Liver (tissue), 9 donors: ENCODE results near the gene PUS3. TPM values are rescaled to one million over a fixed set of nuclear protein-coding genes. Genes with fewer than 3 reads are reported as not detected.
"Not testable (repeated sequence)": the region's sequence is repeated elsewhere in the genome, so short reads cannot be mapped to it uniquely, and the experiment has no call there.

Experiments used
- DNase-seq: peaks from one replicate; pipeline ENCODE4 v3.0.0-alpha.2; 2017; ENCODE audit warnings: low spot score
- H3K27ac ChIP-seq, 2 donors: one replicate each; pipeline ENCODE4 v1.7.0; 2013; ENCODE audit warnings: inconsistent platforms in 2 of 2, low read length in 2 of 2, control low read depth in 1 of 2, low read depth in 1 of 2, mild to moderate bottlenecking in 1 of 2
- H3K27me3 ChIP-seq, 4 donors: one replicate each; pipeline versions ENCODE4 v1.6.1 to v1.7.0; 2013; ENCODE audit warnings: low read length in 3 of 4, inconsistent platforms in 1 of 4, mild to moderate bottlenecking in 1 of 4, moderate library complexity in 1 of 4; ENCODE audit not compliant: control insufficient read depth in 4 of 4, insufficient read depth in 4 of 4
- H3K36me3 ChIP-seq, 4 donors: one replicate each; pipeline versions ENCODE4 v1.6.1 to v1.7.0; 2013; ENCODE audit warnings: low read length in 3 of 4, mild to moderate bottlenecking in 3 of 4, low read depth in 1 of 4, moderate library complexity in 1 of 4; ENCODE audit not compliant: control insufficient read depth in 4 of 4, insufficient read depth in 3 of 4
- H3K4me1 ChIP-seq, 4 donors: one replicate each; pipeline versions ENCODE4 v1.6.1 to v1.7.0; 2013; ENCODE audit warnings: low read length in 3 of 4, mild to moderate bottlenecking in 3 of 4, moderate library complexity in 1 of 4; ENCODE audit not compliant: control insufficient read depth in 4 of 4, insufficient read depth in 4 of 4
- H3K4me3 ChIP-seq, 3 donors: one replicate each; pipeline versions ENCODE4 v1.6.1 to v1.7.0; 2013; ENCODE audit warnings: low read length in 3 of 3, control low read depth in 1 of 3, low read depth in 1 of 3, mild to moderate bottlenecking in 1 of 3
- H3K9ac ChIP-seq, 2 donors: one replicate each; pipeline ENCODE4 v1.7.0; 2013; ENCODE audit warnings: low read length in 2 of 2, mild to moderate bottlenecking in 2 of 2, moderate library complexity in 2 of 2, control low read depth in 1 of 2, low read depth in 1 of 2
- H3K9me3 ChIP-seq, 4 donors: one replicate each; pipeline versions ENCODE4 v1.6.1 to v1.7.0; 2013; ENCODE audit warnings: low read length in 3 of 4; ENCODE audit not compliant: control insufficient read depth in 4 of 4
- ATF3 ChIP-seq: IDR thresholded peaks from 2 replicates; pipeline ENCODE4 v1.6.1; 2016; ENCODE audit warnings: antibody characterized with exemption
- CTCF ChIP-seq: fragments of 150-350 bp; IDR thresholded peaks from 2 replicates; pipeline ENCODE4 v1.5.1; 2017; ENCODE audit warnings: improper control_type of control experiment, low read depth, low read length; ENCODE audit not compliant: missing input control
- EGR1 ChIP-seq, 2 donors: IDR thresholded peaks; 2 replicates each; pipeline ENCODE4 v1.6.1; 2016 to 2018; ENCODE audit warnings: antibody characterized with exemption in 2 of 2, low read depth in 2 of 2
- FOXA1 ChIP-seq: IDR thresholded peaks from 2 replicates; pipeline ENCODE4 v1.6.1; 2016; ENCODE audit warnings: antibody characterized with exemption
- GABPA ChIP-seq, 2 donors: IDR thresholded peaks in 1 of 2; conservative IDR thresholded peaks in 1 of 2; 2 replicates each; pipeline ENCODE4 v1.6.1; 2016; ENCODE audit warnings: antibody characterized with exemption in 2 of 2, mild to moderate bottlenecking in 1 of 2, moderate library complexity in 1 of 2
- HNF4A ChIP-seq, 2 donors: conservative IDR thresholded peaks; 2 replicates each; pipeline ENCODE4 v1.6.1; 2016; ENCODE audit warnings: antibody characterized with exemption in 2 of 2, mild to moderate bottlenecking in 2 of 2
- HNF4G ChIP-seq: IDR thresholded peaks from 2 replicates; pipeline ENCODE4 v1.6.1; 2016; ENCODE audit warnings: antibody characterized with exemption
- JUND ChIP-seq, 2 donors: IDR thresholded peaks; 2 replicates each; pipeline ENCODE4 v1.6.1; 2016; ENCODE audit warnings: antibody characterized with exemption in 2 of 2
- NR2F2 ChIP-seq: IDR thresholded peaks from 2 replicates; pipeline ENCODE4 v1.6.1; 2016; ENCODE audit warnings: antibody characterized with exemption
- RAD21 ChIP-seq, 2 donors: IDR thresholded peaks; 2 replicates each; pipeline ENCODE4 v1.6.1; 2016; ENCODE audit warnings: antibody characterized with exemption in 2 of 2, mild to moderate bottlenecking in 2 of 2
- RXRA ChIP-seq, 2 donors: IDR thresholded peaks; 2 replicates each; pipeline ENCODE4 v1.6.1; 2017 to 2018; ENCODE audit warnings: antibody characterized with exemption in 2 of 2, mild to moderate bottlenecking in 1 of 2
- SP1 ChIP-seq: IDR thresholded peaks from 2 replicates; pipeline ENCODE4 v1.6.1; 2018; ENCODE audit warnings: antibody characterized with exemption, mild to moderate bottlenecking
- TAF1 ChIP-seq: conservative IDR thresholded peaks from 2 replicates; pipeline ENCODE4 v1.6.1; 2016; ENCODE audit warnings: antibody characterized with exemption, mild to moderate bottlenecking
- YY1 ChIP-seq: IDR thresholded peaks from 2 replicates; pipeline ENCODE4 v1.6.1; 2016; ENCODE audit warnings: antibody characterized with exemption, mild to moderate bottlenecking
- WGBS: extraction: QIAGEN DNeasy Blood & Tissue Kit; methylation state at CpG from one replicate; pipeline ENCODE4 v1.1.7; 2013; 5-methylcytosine and 5-hydroxymethylcytosine counted together
- polyA plus RNA-seq, 2 donors: library from polyadenylated mRNA; stranded (reverse) in 1 of 2; unstranded in 1 of 2; fragments of 200-250 nt in 1 of 2; fragments of >200 nt in 1 of 2; fragmentation: Nextera tagmentation in 1 of 2; extraction: Ambion mirVana in 1 of 2; gene quantifications; one replicate each; pipeline versions ENCODE4 v1.2.1 to v1.2.3, GENCODE V29; 2013 to 2015
- total RNA-seq, 2 donors: library from RNA; depleted of rRNA; stranded (reverse); fragments of >200 nt; gene quantifications; one replicate each; pipeline ENCODE4 v1.2.3, GENCODE V29; 2014
- donor health status: healthy.
- donor health status: healthy.
- donor health status: healthy.
- donor health status: healthy.
- donor health status: healthy.

Gene PUS3
- total and polyA plus RNA-seq, 4 donors: 15.5 to 22.2 (median 17.1) TPM

- no peaks in the 10 kb centered on the region for H3K9me3 ChIP-seq
- no peaks in the 10 kb centered on the region for H3K27me3 ChIP-seq
- H3K27ac ChIP-seq: no peak overlapping the region
- 78% methylated on average over 12 of the region's 12 CpGs for WGBS
- no peak overlapping the region for H3K9ac ChIP-seq
- H3K4me1 ChIP-seq: no peaks in the 10 kb centered on the region
- no peak overlapping the region for H3K4me3 ChIP-seq
- TF ChIP-seq GABPA (IDR thresholded peaks at IDR 0.05 in 1 of 2, conservative IDR thresholded peaks at IDR 0.05 in 1 of 2) (no peak), SP1 (no peak)
- no peak for DNase-seq
- no peaks in the 10 kb centered on the region for H3K36me3 ChIP-seq
Observed at GRCh38 chr11:125916683-125917347, 13.8 kb upstream of the PUS3 start.

GRCh38 chr11:125914601-125915000 lies 11.6 kb upstream of the PUS3 start:
- H3K27me3 ChIP-seq, H3K4me1 ChIP-seq, H3K9ac ChIP-seq, H3K27ac ChIP-seq, H3K4me3 ChIP-seq, H3K36me3 ChIP-seq, DNase-seq, H3K9me3 ChIP-seq: not testable (repeated sequence)
- 91% methylated on average over 3 of the region's 3 CpGs for WGBS

GRCh38 chr11:125910226-125910849 lies 7.3 kb upstream of the PUS3 start:
- WGBS: 84% methylated on average over 8 of the region's 8 CpGs
- Histone ChIP-seq H3K4me1 (no peaks in the 10 kb centered on the region), H3K27me3 (no peaks in the 10 kb centered on the region), H3K27ac (no peak overlapping the region), H3K36me3 (no peaks in the 10 kb centered on the region), H3K4me3 (no peak overlapping the region), H3K9me3 (no peaks in the 10 kb centered on the region), H3K9ac (no peak overlapping the region)
- no peak for DNase-seq
- TF ChIP-seq RAD21 (IDR thresholded peaks at IDR 0.05) (no peak), JUND (IDR thresholded peaks at IDR 0.05) (no peak), EGR1 (IDR thresholded peaks at IDR 0.05; ENCODE audit: low read depth in 2 of 2) (no peak), GABPA (IDR thresholded peaks at IDR 0.05 in 1 of 2, conservative IDR thresholded peaks at IDR 0.05 in 1 of 2) (no peak), SP1 (no peak), TAF1 (no peak), ATF3 (no peak), HNF4A (conservative IDR thresholded peaks at IDR 0.05) (no peak), CTCF (no peak), RXRA (IDR thresholded peaks at IDR 0.05) (no peak), YY1 (no peak), FOXA1 (no peak), HNF4G (no peak), NR2F2 (no peak)
